ENCODE data around the gene SIPA1.

SIPA1 gene

GRCh38 chr11:65637794-65638419 is at the start of gene SIPA1:
TSS of gene SIPA1 (plus strand) at chr11:65638101. CDS start at chr11:65640922, 2,821 bp downstream.
- peak; percentile 44 to 78 (median 60) for DNase-seq (ENCODE audit: low read depth in 3 of 3)

GRCh38 chr11:65588199-65589054 is 49.5 kb upstream of the SIPA1 start:
- peak in 2 of 3 experiments; percentile 53 to 79 for DNase-seq (ENCODE audit: low read depth in 3 of 3)

GRCh38 chr11:65589444-65590239 is 48.3 kb upstream of the SIPA1 start:
- peak in 1 of 3 experiments; percentile 38 for DNase-seq (ENCODE audit: low read depth in 3 of 3)

GRCh38 chr11:65590240-65590738 is 47.6 kb upstream of the SIPA1 start:
- DNase-seq (ENCODE audit: low read depth in 3 of 3) = no peak

GRCh38 chr11:65591939-65592857 is 45.7 kb upstream of the SIPA1 start:
- DNase-seq (ENCODE audit: low read depth in 3 of 3) = no peak

GRCh38 chr11:65592858-65593517 is 44.9 kb upstream of the SIPA1 start:
- DNase-seq (ENCODE audit: low read depth in 3 of 3) = no peak

- DNase-seq (ENCODE audit: low read depth in 3 of 3) = no peak
Measured at GRCh38 chr11:65593518-65594414, 44.1 kb upstream of the SIPA1 start.

- DNase-seq (ENCODE audit: low read depth in 3 of 3) = no peak
Measured at GRCh38 chr11:65595131-65595530, 42.8 kb upstream of the SIPA1 start.

- DNase-seq (ENCODE audit: low read depth in 3 of 3) = no peak
Measured at GRCh38 chr11:65595543-65596281, 42.2 kb upstream of the SIPA1 start, which contains the start of gene KCNK7. TSS of gene KCNK7 (minus strand) at chr11:65595800. CDS start at chr11:65595772, 28 bp downstream.

- no peak for DNase-seq (ENCODE audit: low read depth in 3 of 3)
Measured at GRCh38 chr11:65596520-65596919, 41.4 kb upstream of the SIPA1 start.

- no peak for DNase-seq (ENCODE audit: low read depth in 3 of 3)
Measured at GRCh38 chr11:65598258-65598699, 39.6 kb upstream of the SIPA1 start.

GRCh38 chr11:65599216-65599954 is 38.5 kb upstream of the SIPA1 start:
- DNase-seq (ENCODE audit: low read depth in 3 of 3) = no peak

GRCh38 chr11:65599955-65600246 is 38.0 kb upstream of the SIPA1 start:
- no peak for DNase-seq (ENCODE audit: low read depth in 3 of 3)

- DNase-seq (ENCODE audit: low read depth in 3 of 3) = no peak
Measured at GRCh38 chr11:65604258-65604657, 33.6 kb upstream of the SIPA1 start.

GRCh38 chr11:65606876-65607613 is 30.9 kb upstream of the SIPA1 start:
- DNase-seq (ENCODE audit: low read depth in 3 of 3) = no peak

GRCh38 chr11:65607614-65608426 is 30.1 kb upstream of the SIPA1 start:
- no peak for DNase-seq (ENCODE audit: low read depth in 3 of 3)
